GM18951 (cell line): ENCODE measurements around the gene RBM25.
"Not testable (repeated sequence)": the region's sequence is repeated elsewhere in the genome, so short reads cannot be mapped to it uniquely, and the experiment has no call there.

Experiments
- POLR2A ChIP-seq: IDR thresholded peaks from 4 replicates; pipeline ENCODE4 v1.6.1; 2011; ENCODE audit warnings: mild to moderate bottlenecking; ENCODE audit not compliant: insufficient read length, insufficient read depth; ENCODE audit errors: extremely low read depth
- in situ Hi-C: fragments of 300-500 bp; cut with MboI; formaldehyde crosslinking; loops from one replicate; pipeline ENCODE4 v1.12.0; 2022; ENCODE audit warnings: low sequenced_read_pairs, mixed read lengths, inconsistent platforms; ENCODE audit not compliant: unreplicated experiment

Gene RBM25

DNA sequence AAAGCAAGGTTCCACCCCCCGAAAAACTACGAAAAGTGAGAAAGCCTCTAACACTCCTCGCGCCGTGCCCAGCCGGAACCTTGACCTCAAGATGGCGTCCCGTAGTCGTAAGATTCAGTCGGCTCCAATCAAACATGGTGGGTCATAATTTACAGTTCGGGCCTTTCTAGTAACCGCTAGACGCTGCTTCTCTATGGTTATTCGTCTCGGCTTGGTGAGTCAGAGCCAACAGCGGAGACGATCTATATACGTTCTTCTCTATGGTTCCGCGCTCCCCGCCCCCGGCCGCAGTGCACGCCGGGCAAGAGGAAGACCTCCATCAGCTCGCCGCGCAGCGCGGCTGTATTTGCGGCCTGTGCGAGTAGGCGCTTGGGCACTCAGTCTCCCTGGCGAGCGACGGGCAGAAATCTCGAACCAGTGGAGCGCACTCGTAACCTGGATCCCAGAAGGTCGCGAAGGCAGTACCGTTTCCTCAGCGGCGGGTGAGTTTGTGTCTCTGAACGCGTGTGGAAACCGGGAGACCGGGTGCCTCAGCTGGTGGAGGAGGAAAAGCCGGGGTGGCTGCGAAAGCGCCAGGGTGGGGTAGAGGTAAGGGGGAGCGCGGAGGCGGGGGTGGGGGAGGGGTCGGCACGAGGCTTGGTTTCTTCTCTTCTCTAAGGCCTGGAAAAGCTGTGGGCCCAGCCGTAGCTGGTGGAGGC lies at the start of gene RBM25:
Gene RBM25, plus strand, starts transcription at position 311 of the 698 bp plus-strand sequence. CDS start 13,108 bp downstream, outside the sequence.
- in situ Hi-C loops: no loop called here
- peak; percentile 98 for TF ChIP-seq POLR2A

DNA sequence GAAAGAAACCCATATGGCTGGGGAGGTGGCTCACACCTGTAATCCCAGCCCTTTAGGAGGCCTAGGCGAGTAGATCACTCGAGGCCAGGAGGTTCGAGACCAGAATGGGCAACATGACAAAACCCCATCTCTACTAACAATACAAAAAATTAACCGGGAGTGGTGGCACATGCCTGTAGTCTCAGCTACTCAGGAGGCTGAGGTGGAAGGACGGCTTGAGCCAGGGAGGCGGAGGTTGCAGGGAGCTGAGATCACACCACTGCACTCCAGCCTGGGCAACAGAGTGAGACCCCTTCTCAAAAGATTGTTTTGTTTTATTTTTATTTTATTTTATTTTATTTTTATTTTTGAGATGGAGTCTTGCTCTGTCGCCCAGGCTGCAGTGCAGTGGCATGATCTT lies 47.1 kb upstream of the RBM25 start:
- in situ Hi-C loops: not testable (repeated sequence)

GRCh38 chr14:73014105-73014504 lies 44.2 kb upstream of the RBM25 start:
- in situ Hi-C loops: no loop called here
- TF ChIP-seq POLR2A: no peak

DNA sequence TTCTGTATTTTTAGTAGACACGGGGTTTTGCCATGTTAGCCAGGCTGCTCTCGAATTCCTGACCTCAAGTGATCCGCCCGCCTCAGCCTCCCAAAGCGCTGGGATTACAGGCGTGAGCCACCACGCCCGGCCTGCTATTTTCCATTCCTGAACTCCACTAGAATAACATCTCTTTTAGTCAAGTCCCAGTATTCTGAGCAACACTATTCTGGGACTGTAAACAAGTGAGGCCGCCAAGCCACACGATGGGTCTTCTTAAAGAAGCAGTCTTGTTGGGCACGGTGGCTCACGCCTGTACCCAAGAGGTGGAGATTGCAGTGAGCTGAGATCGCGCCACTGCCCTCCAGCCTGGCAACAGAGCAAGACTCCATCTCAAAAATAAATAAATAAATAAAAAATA lies 42.8 kb upstream of the RBM25 start:
- in situ Hi-C loops: not testable (repeated sequence)

- in situ Hi-C loops: not testable (repeated sequence)
These were observed 42.3 kb upstream of the RBM25 start for GRCh38 chr14:73016011-73016410.

DNA sequence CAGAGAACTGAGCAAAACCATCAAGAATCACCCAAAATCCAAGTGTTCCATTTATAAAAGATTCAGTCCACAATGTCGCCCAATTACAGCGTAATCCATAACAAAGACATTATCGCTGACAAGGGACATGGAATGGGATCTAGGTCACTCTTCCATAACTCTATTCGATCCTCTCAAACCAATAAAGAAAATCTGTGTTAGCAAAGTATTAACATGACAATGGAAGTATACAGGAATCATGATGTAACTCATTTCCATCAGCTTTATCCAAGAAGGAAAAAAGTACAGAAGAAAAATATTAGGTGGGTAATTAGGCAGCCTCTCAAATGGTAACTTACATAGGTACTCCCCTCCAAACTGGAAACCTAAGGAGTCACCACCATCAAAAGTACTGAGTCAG lies 36.3 kb upstream of the RBM25 start:
- in situ Hi-C loops: no loop called here
- TF ChIP-seq POLR2A: no peak

- TF ChIP-seq POLR2A: no peak
- in situ Hi-C loops: no loop called here
These were observed 32.8 kb upstream of the RBM25 start for GRCh38 chr14:73025544-73025943.

DNA sequence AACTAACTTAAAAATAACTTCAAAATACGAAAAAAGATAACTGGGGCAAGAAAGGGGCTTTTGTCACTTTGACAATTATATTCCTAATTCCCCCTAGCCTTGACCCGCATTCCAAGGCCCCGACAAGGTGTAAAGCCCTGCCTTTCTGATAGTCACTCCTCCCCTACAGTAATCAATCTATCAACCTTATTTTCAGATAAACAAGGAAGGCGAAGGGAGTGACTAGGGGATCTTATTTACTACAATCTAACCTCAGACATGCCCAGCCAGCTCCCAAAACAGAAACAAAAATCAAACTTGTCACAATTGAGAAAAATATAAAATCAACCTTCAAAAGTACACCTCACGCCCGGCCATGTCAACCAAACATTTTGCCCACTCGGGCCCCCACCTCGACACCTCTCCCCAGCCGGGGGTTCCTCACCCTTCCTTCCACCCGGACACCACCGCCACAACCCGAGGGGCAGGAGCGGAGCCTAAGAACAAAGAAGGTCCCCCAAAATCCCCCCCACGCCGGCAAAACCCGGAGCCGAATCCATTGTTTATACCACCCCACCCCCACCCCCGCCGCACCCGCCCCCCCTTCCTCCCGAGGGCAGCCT lies 32.0 kb upstream of the RBM25 start:
- no peak for TF ChIP-seq POLR2A
- in situ Hi-C loops: no loop called here

- in situ Hi-C loops: no loop called here
- TF ChIP-seq POLR2A: peak; percentile 66
These were observed 31.3 kb upstream of the RBM25 start, which contains the start of gene ZFYVE1 for GRCh38 chr14:73026845-73027542. TSS of gene ZFYVE1 (minus strand) at chr14:73027106. CDS start at chr14:73024508, 2,598 bp downstream.

GRCh38 chr14:73027546-73027945 lies 30.8 kb upstream of the RBM25 start:
- no peak for TF ChIP-seq POLR2A
- in situ Hi-C loops: no loop called here

- TF ChIP-seq POLR2A: no peak
- in situ Hi-C loops: no loop called here
These were observed 30.4 kb upstream of the RBM25 start for GRCh38 chr14:73027984-73028383.

GRCh38 chr14:73036706-73037450 lies 21.5 kb upstream of the RBM25 start:
- in situ Hi-C loops: not testable (repeated sequence)

GRCh38 chr14:73047808-73048207 lies 10.5 kb upstream of the RBM25 start:
- no peak for TF ChIP-seq POLR2A
- in situ Hi-C loops: no loop called here
